Smooth muscle cell of bladder (primary cell): ENCODE data around the gene NXT1. TPM values are rescaled to one million over a fixed set of nuclear protein-coding genes. Genes with fewer than 3 reads are reported as not detected.

Experiments
- total RNA-seq: library from RNA; depleted of rRNA; stranded (reverse); fragments of >200 nt; gene quantifications from 2 replicates; pipeline ENCODE4 v1.2.3, GENCODE V29; 2014

NXT1 gene
- total RNA-seq = 12.7 and 15.2 TPM in 2 replicates

GRCh38 chr20:23350196-23350903 is at the start of gene NXT1:
NXT1 (plus strand) TSS chr20:23350791; CDS start chr20:23354042, 3,251 bp downstream.

DNA sequence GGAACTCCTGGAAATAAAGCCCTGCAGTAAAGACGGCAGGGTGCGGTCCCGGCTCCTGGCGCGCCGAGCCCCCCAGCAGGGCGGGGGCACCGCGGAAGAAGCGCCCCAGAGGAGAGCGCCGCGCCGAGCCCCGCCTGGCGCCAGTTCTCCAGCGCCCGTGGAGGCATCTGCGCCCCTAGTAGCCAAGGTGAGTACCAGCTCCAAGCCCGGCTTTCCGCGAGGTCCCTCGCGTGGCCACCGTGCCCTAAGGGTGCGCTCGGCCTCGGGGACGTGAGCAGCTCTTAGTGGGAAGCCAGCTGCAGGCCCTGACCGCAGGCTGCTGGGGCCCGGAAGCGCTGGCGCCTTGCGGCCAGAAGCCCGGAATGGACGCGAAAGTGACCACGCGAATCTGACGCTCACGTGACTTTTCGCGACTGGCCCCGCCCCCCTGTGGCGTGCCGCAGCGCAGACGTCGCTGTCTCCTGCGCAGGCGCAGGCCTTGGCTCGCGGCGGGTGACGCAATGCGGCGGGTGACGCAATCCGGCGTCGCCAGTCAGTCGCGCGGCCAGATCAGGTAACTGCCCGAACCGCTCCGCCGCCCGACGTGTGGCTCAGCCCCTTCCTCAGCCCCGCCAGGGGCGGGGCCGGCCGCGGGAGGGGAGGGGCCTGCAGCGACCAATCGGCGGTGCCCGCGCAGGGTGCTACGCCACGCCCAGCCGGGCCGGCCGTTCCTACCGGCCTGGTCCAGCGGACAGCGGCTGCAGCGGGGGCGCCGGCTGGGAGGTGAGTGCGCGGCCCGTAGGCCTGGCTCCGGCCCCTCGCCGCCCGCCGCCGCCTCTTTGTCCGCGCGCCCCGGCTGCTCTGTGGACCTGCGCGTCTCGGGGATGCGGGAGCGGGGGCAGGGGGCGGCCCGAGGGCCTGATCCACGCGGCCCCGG is 11.1 kb downstream of the NXT1 start, which contains the start of gene GZF1:
TSS of gene GZF1 (plus strand) at position 707 of the 916 bp plus-strand sequence. CDS start 2,202 bp downstream, outside the sequence.

Other genes with a start within 250 kb of the NXT1 start
- gene GZF1, start 11.4 kb downstream of the NXT1 start, total RNA-seq = 27.3 and 28.8 TPM in 2 replicates
- gene NAPB, start 70.7 kb downstream of the NXT1 start, total RNA-seq = 7.3 TPM in 2 replicates
- not detected in 2 replicates for gene CSTL1, start 88.9 kb downstream of the NXT1 start, total RNA-seq
- gene CST11, start 102.1 kb downstream of the NXT1 start, total RNA-seq = 0.28 TPM in 1 of 2 replicates, not detected in the other
- not detected in 2 replicates for gene CST8, start 140.3 kb downstream of the NXT1 start, total RNA-seq
- gene CST9L, start 217.7 kb downstream of the NXT1 start, total RNA-seq = not detected in 2 replicates